ENCODE measurements around the gene MXD1.
"Not testable (repeated sequence)": the region's sequence is repeated elsewhere in the genome, so short reads cannot be mapped to it uniquely, and the experiment has no call there.

MXD1 gene

GRCh38 chr2:69914950-69915945 lies at the start of gene MXD1:
TSS of gene MXD1 (plus strand) at chr2:69915109. CDS start at chr2:69915331, 222 bp downstream.
- DNase-seq, result no peak

- DNase-seq, result no peak
These were observed 26.5 kb upstream of the MXD1 start for GRCh38 chr2:69888451-69888850.

- DNase-seq, result no peak
These were observed 25.6 kb upstream of the MXD1 start for GRCh38 chr2:69889302-69889701.

GRCh38 chr2:69890881-69891280 lies 24.0 kb upstream of the MXD1 start:
- DNase-seq, result no peak

- DNase-seq, result not testable (repeated sequence)
These were observed 22.0 kb upstream of the MXD1 start for GRCh38 chr2:69892838-69893424.

- peak; percentile 53 for DNase-seq
These were observed 21.0 kb upstream of the MXD1 start, which contains the start of gene SNRNP27 for GRCh38 chr2:69893684-69894551. TSS of gene SNRNP27 (plus strand) at chr2:69893956. CDS start at chr2:69893985, 29 bp downstream.

- not testable (repeated sequence) for DNase-seq
These were observed 20.2 kb upstream of the MXD1 start for GRCh38 chr2:69894737-69895136.

GRCh38 chr2:69902213-69902922 lies 12.5 kb upstream of the MXD1 start:
- DNase-seq, result no peak

GRCh38 chr2:69907216-69907615 lies 7.7 kb upstream of the MXD1 start:
- no peak for DNase-seq

- DNase-seq, result peak; percentile 33
These were observed 2.8 kb upstream of the MXD1 start for GRCh38 chr2:69911985-69912563.

- peak; percentile 100 for DNase-seq
These were observed 552 bp upstream of the MXD1 start for GRCh38 chr2:69914164-69914949.

GRCh38 chr2:69916106-69916505 lies 1.2 kb downstream of the MXD1 start:
- no peak for DNase-seq

- DNase-seq, result no peak
These were observed 2.9 kb downstream of the MXD1 start for GRCh38 chr2:69917852-69918251.

- no peak for DNase-seq
These were observed 3.5 kb downstream of the MXD1 start for GRCh38 chr2:69918401-69918800.

- no peak for DNase-seq
These were observed 8.2 kb downstream of the MXD1 start for GRCh38 chr2:69923116-69923515.

- no peak for DNase-seq
These were observed 12.1 kb downstream of the MXD1 start for GRCh38 chr2:69926849-69927515.

- no peak for DNase-seq
These were observed 17.1 kb downstream of the MXD1 start for GRCh38 chr2:69931832-69932595.

GRCh38 chr2:69932596-69932922 lies 17.6 kb downstream of the MXD1 start:
- DNase-seq, result no peak

GRCh38 chr2:69933254-69933828 lies 18.4 kb downstream of the MXD1 start:
- DNase-seq, result no peak
